Measurements from ENCODE around the gene ADAMTS19.
"Not testable (repeated sequence)": the region's sequence is repeated elsewhere in the genome, so short reads cannot be mapped to it uniquely, and the experiment has no call there.

Gene ADAMTS19

GRCh38 chr5:129541051-129541450 is 81.0 kb downstream of the ADAMTS19 start:
- Histone ChIP-seq H3K9ac (ENCODE audit: low read length) (no peak overlapping the region), H3K9me3 (ENCODE audit: control insufficient read depth, low read length) (no peaks in the 10 kb centered on the region), H3K4me1 (ENCODE audit: control insufficient read depth, insufficient read depth, low read length) (no peaks in the 10 kb centered on the region), H3K36me3 (ENCODE audit: control insufficient read depth, insufficient read depth, low read length) (no peaks in the 10 kb centered on the region), H3K27me3 (ENCODE audit: control insufficient read depth, insufficient read depth, low read length) (no peaks in the 10 kb centered on the region), H3K4me3 (ENCODE audit: low read length) (no peak overlapping the region)

- H3K36me3 ChIP-seq (ENCODE audit: control insufficient read depth, insufficient read depth, low read length), result no peaks in the 10 kb centered on the region
- H3K4me1 ChIP-seq (ENCODE audit: control insufficient read depth, insufficient read depth, low read length), result no peaks in the 10 kb centered on the region
- H3K9me3 ChIP-seq (ENCODE audit: control insufficient read depth, low read length), result no peaks in the 10 kb centered on the region
- no peak overlapping the region for H3K9ac ChIP-seq (ENCODE audit: low read length)
- no peaks in the 10 kb centered on the region for H3K27me3 ChIP-seq (ENCODE audit: control insufficient read depth, insufficient read depth, low read length)
- H3K4me3 ChIP-seq (ENCODE audit: low read length), result no peak overlapping the region
Observed at GRCh38 chr5:129541648-129542251, 81.7 kb downstream of the ADAMTS19 start.

- Histone ChIP-seq H3K4me1 (ENCODE audit: control insufficient read depth, insufficient read depth, low read length) (no peaks in the 10 kb centered on the region), H3K9ac (ENCODE audit: low read length) (no peak overlapping the region), H3K4me3 (ENCODE audit: low read length) (no peak overlapping the region), H3K36me3 (ENCODE audit: control insufficient read depth, insufficient read depth, low read length) (no peaks in the 10 kb centered on the region), H3K9me3 (ENCODE audit: control insufficient read depth, low read length) (no peaks in the 10 kb centered on the region), H3K27me3 (ENCODE audit: control insufficient read depth, insufficient read depth, low read length) (no peaks in the 10 kb centered on the region)
Observed at GRCh38 chr5:129547137-129547536, 87.0 kb downstream of the ADAMTS19 start.

- Histone ChIP-seq H3K27me3 (ENCODE audit: control insufficient read depth, insufficient read depth, low read length) (no peaks in the 10 kb centered on the region), H3K9me3 (ENCODE audit: control insufficient read depth, low read length) (no peaks in the 10 kb centered on the region), H3K9ac (ENCODE audit: low read length) (no peak overlapping the region), H3K4me3 (ENCODE audit: low read length) (no peak overlapping the region), H3K36me3 (ENCODE audit: control insufficient read depth, insufficient read depth, low read length) (no peaks in the 10 kb centered on the region), H3K4me1 (ENCODE audit: control insufficient read depth, insufficient read depth, low read length) (no peaks in the 10 kb centered on the region)
Observed at GRCh38 chr5:129554134-129554904, 94.2 kb downstream of the ADAMTS19 start.

GRCh38 chr5:129563585-129563984 is 103.5 kb downstream of the ADAMTS19 start:
- Histone ChIP-seq H3K27me3 (ENCODE audit: control insufficient read depth, insufficient read depth, low read length) (no peaks in the 10 kb centered on the region), H3K36me3 (ENCODE audit: control insufficient read depth, insufficient read depth, low read length) (no peaks in the 10 kb centered on the region), H3K9ac (ENCODE audit: low read length) (no peak overlapping the region), H3K4me1 (ENCODE audit: control insufficient read depth, insufficient read depth, low read length) (no peaks in the 10 kb centered on the region), H3K4me3 (ENCODE audit: low read length) (no peak overlapping the region), H3K9me3 (ENCODE audit: control insufficient read depth, low read length) (no peaks in the 10 kb centered on the region)

GRCh38 chr5:129569295-129569694 is 109.2 kb downstream of the ADAMTS19 start:
- Histone ChIP-seq H3K27me3 (ENCODE audit: control insufficient read depth, insufficient read depth, low read length) (no peaks in the 10 kb centered on the region), H3K36me3 (ENCODE audit: control insufficient read depth, insufficient read depth, low read length) (no peaks in the 10 kb centered on the region), H3K4me3 (ENCODE audit: low read length) (no peak overlapping the region), H3K4me1 (ENCODE audit: control insufficient read depth, insufficient read depth, low read length) (no peaks in the 10 kb centered on the region), H3K9me3 (ENCODE audit: control insufficient read depth, low read length) (no peaks in the 10 kb centered on the region), H3K9ac (ENCODE audit: low read length) (no peak overlapping the region)

- no peaks in the 10 kb centered on the region for H3K9me3 ChIP-seq (ENCODE audit: control insufficient read depth, low read length)
- H3K9ac ChIP-seq (ENCODE audit: low read length), result no peak overlapping the region
- no peaks in the 10 kb centered on the region for H3K4me1 ChIP-seq (ENCODE audit: control insufficient read depth, insufficient read depth, low read length)
- H3K27me3 ChIP-seq (ENCODE audit: control insufficient read depth, insufficient read depth, low read length), result no peaks in the 10 kb centered on the region
- H3K36me3 ChIP-seq (ENCODE audit: control insufficient read depth, insufficient read depth, low read length), result no peaks in the 10 kb centered on the region
- H3K4me3 ChIP-seq (ENCODE audit: low read length), result no peak overlapping the region
Observed at GRCh38 chr5:129572060-129572459, 112.0 kb downstream of the ADAMTS19 start.

- not testable (repeated sequence) for H3K9me3 ChIP-seq (ENCODE audit: control insufficient read depth, low read length); H3K27me3 ChIP-seq (ENCODE audit: control insufficient read depth, insufficient read depth, low read length); H3K9ac ChIP-seq (ENCODE audit: low read length); H3K36me3 ChIP-seq (ENCODE audit: control insufficient read depth, insufficient read depth, low read length); H3K4me1 ChIP-seq (ENCODE audit: control insufficient read depth, insufficient read depth, low read length); H3K4me3 ChIP-seq (ENCODE audit: low read length)
Observed at GRCh38 chr5:129584496-129584895, 124.4 kb downstream of the ADAMTS19 start.

- Histone ChIP-seq H3K27me3 (ENCODE audit: control insufficient read depth, insufficient read depth, low read length) (no peaks in the 10 kb centered on the region), H3K4me3 (ENCODE audit: low read length) (no peak overlapping the region), H3K9me3 (ENCODE audit: control insufficient read depth, low read length) (no peaks in the 10 kb centered on the region), H3K4me1 (ENCODE audit: control insufficient read depth, insufficient read depth, low read length) (no peaks in the 10 kb centered on the region), H3K36me3 (ENCODE audit: control insufficient read depth, insufficient read depth, low read length) (no peaks in the 10 kb centered on the region), H3K9ac (ENCODE audit: low read length) (no peak overlapping the region)
Observed at GRCh38 chr5:129591508-129592160, 131.5 kb downstream of the ADAMTS19 start.

GRCh38 chr5:129593525-129593924 is 133.4 kb downstream of the ADAMTS19 start:
- Histone ChIP-seq H3K9ac (ENCODE audit: low read length) (no peak overlapping the region), H3K4me3 (ENCODE audit: low read length) (no peak overlapping the region), H3K4me1 (ENCODE audit: control insufficient read depth, insufficient read depth, low read length) (no peaks in the 10 kb centered on the region), H3K36me3 (ENCODE audit: control insufficient read depth, insufficient read depth, low read length) (no peaks in the 10 kb centered on the region), H3K9me3 (ENCODE audit: control insufficient read depth, low read length) (no peaks in the 10 kb centered on the region), H3K27me3 (ENCODE audit: control insufficient read depth, insufficient read depth, low read length) (no peaks in the 10 kb centered on the region)

GRCh38 chr5:129601576-129601975 is 141.5 kb downstream of the ADAMTS19 start:
- no peak overlapping the region for H3K9ac ChIP-seq (ENCODE audit: low read length)

GRCh38 chr5:129608350-129608749 is 148.3 kb downstream of the ADAMTS19 start:
- Histone ChIP-seq H3K4me1 (ENCODE audit: control insufficient read depth, insufficient read depth, low read length) (no peaks in the 10 kb centered on the region), H3K27me3 (ENCODE audit: control insufficient read depth, insufficient read depth, low read length) (no peaks in the 10 kb centered on the region), H3K9me3 (ENCODE audit: control insufficient read depth, low read length) (no peaks in the 10 kb centered on the region), H3K36me3 (ENCODE audit: control insufficient read depth, insufficient read depth, low read length) (no peaks in the 10 kb centered on the region), H3K9ac (ENCODE audit: low read length) (no peak overlapping the region), H3K4me3 (ENCODE audit: low read length) (no peak overlapping the region)

More at GRCh38 chr5:129601576-129601975, 141.5 kb downstream of the ADAMTS19 start:
- H3K4me3 ChIP-seq (ENCODE audit: low read length), result no peak overlapping the region
- no peaks in the 10 kb centered on the region for H3K9me3 ChIP-seq (ENCODE audit: control insufficient read depth, low read length)
- no peaks in the 10 kb centered on the region for H3K4me1 ChIP-seq (ENCODE audit: control insufficient read depth, insufficient read depth, low read length)
- no peaks in the 10 kb centered on the region for H3K27me3 ChIP-seq (ENCODE audit: control insufficient read depth, insufficient read depth, low read length)
- H3K36me3 ChIP-seq (ENCODE audit: control insufficient read depth, insufficient read depth, low read length), result no peaks in the 10 kb centered on the region

Data from mucosa of stomach (tissue), 1 donor.